H1 (cell line): ENCODE results near the gene TTLL5. TPM values are rescaled to one million over a fixed set of nuclear protein-coding genes. Genes with fewer than 3 reads are reported as not detected.

Source experiments
- CTCF ChIA-PET: fragments of 300-600 bp; sonication (Branson Sonifier 250); formaldehyde crosslinking; loops from one replicate; lab custom pipeline; 2021; ENCODE audit not compliant: partially characterized antibody; lab: Charles Lee
- POLR2A ChIA-PET: fragments of 300-600 bp; sonication (Branson Sonifier 250); formaldehyde crosslinking; loops from one replicate; lab custom pipeline; 2021; ENCODE audit warnings: inconsistent platforms; ENCODE audit not compliant: partially characterized antibody; lab: Charles Lee
- DNase-seq, 2 experiments: peaks; one replicate each; pipeline versions ENCODE4 v3.0.0 to v3.0.0-alpha.2; 2010 to 2022; ENCODE audit warnings: low spot score in 2 of 2, low read depth in 1 of 2, mixed read lengths in 1 of 2
- FAIRE-seq: peaks from 2 replicates; lab custom pipeline; 2011; peaks lifted over from hg19 to GRCh38; lab: Jason Lieb, UNC
- H2AFZ ChIP-seq: 2 replicates; pipeline ENCODE4 v1.8.1; 2012; ENCODE audit warnings: low read length, inconsistent platforms
- H2AK5ac ChIP-seq: 2 replicates; pipeline ENCODE4 v1.6.1; 2013; ENCODE audit warnings: low read depth, low read length
- H2BK120ac ChIP-seq: replicated peaks from 2 replicates; pipeline ENCODE3; 2013; ENCODE audit warnings: low read depth, low read length, inconsistent platforms
- H2BK12ac ChIP-seq: 2 replicates; pipeline ENCODE4 v1.6.1; 2013; ENCODE audit warnings: low read depth, low read length
- H2BK15ac ChIP-seq: 2 replicates; pipeline ENCODE4 v1.6.1; 2013; ENCODE audit warnings: low read length
- H2BK20ac ChIP-seq: 2 replicates; pipeline ENCODE4 v1.6.1; 2013; ENCODE audit warnings: low read length
- H2BK5ac ChIP-seq: 2 replicates; pipeline ENCODE4 v1.6.1; 2013; ENCODE audit warnings: low read depth, low read length
- H3K14ac ChIP-seq: 2 replicates; pipeline ENCODE4 v1.6.1; 2013; ENCODE audit warnings: inconsistent platforms; ENCODE audit not compliant: insufficient read length
- H3K18ac ChIP-seq: 2 replicates; pipeline ENCODE4 v1.6.1; 2013; ENCODE audit warnings: low read length; ENCODE audit errors: extremely low read depth
- H3K23ac ChIP-seq: 2 replicates; pipeline ENCODE4 v1.6.1; 2013; ENCODE audit warnings: inconsistent platforms; ENCODE audit not compliant: insufficient read length
- H3K23me2 ChIP-seq: 2 replicates; pipeline ENCODE4 v1.6.1; 2013; ENCODE audit warnings: low read depth, low read length
- H3K27ac ChIP-seq: 2 replicates; pipeline ENCODE4 v1.6.1; 2011; ENCODE audit warnings: low read depth, low read length, inconsistent platforms
- H3K27me3 ChIP-seq, 4 experiments: replicated peaks in 1 of 4; 1 replicate in 1 of 4; 2 replicates in 3 of 4; pipeline versions ENCODE4 v1.6.1 to v1.8.1; 2011 to 2013; ENCODE audit warnings: low read length in 3 of 4, mild to moderate bottlenecking in 3 of 4, inconsistent platforms in 2 of 4, mixed read lengths in 2 of 4, moderate library complexity in 1 of 4; ENCODE audit not compliant: control insufficient read depth in 3 of 4, insufficient read depth in 3 of 4; ENCODE audit errors: extremely low read depth in 1 of 4
- H3K36me3 ChIP-seq, 4 experiments: 2 replicates each; pipeline versions ENCODE4 v1.6.1 to v1.8.1; 2011 to 2013; ENCODE audit warnings: mild to moderate bottlenecking in 4 of 4, low read length in 3 of 4, moderate library complexity in 2 of 4, control low read depth in 1 of 4, inconsistent platforms in 1 of 4; ENCODE audit not compliant: insufficient read depth in 4 of 4, control insufficient read depth in 2 of 4
- H3K4ac ChIP-seq: replicated peaks from 2 replicates; pipeline ENCODE3; 2013; ENCODE audit warnings: low read length, low read depth, mixed read lengths, inconsistent platforms; ENCODE audit not compliant: insufficient read length
- H3K4me1 ChIP-seq, 4 experiments: replicated peaks in 1 of 4; 1 replicate in 1 of 4; 2 replicates in 3 of 4; pipeline versions ENCODE4 v1.6.1 to v1.8.1; 2011 to 2013; ENCODE audit warnings: low read length in 3 of 4, inconsistent platforms in 2 of 4, mixed read lengths in 1 of 4; ENCODE audit not compliant: insufficient read depth in 4 of 4, control insufficient read depth in 3 of 4
- H3K4me2 ChIP-seq, 2 experiments: 2 replicates each; pipeline versions ENCODE4 v1.6.1 to v1.8.1; 2011 to 2013; ENCODE audit warnings: low read depth in 2 of 2, low read length in 2 of 2, control low read depth in 1 of 2, inconsistent platforms in 1 of 2, mild to moderate bottlenecking in 1 of 2; ENCODE audit not compliant: insufficient read depth in 1 of 2
- H3K4me3 ChIP-seq, 4 experiments: fragments of 200-600, 300-600 bp in 1 of 4; sonication (generic), shearing (Covaris generic), sonication (Bioruptor Twin) in 1 of 4; 2 replicates each; pipeline versions ENCODE4 v1.5.1 to v1.8.1; 2011 to 2016; ENCODE audit warnings: low read length in 4 of 4, low read depth in 3 of 4, control low read depth in 2 of 4, inconsistent platforms in 2 of 4, mild to moderate bottlenecking in 2 of 4, mixed read lengths in 1 of 4, moderate library complexity in 1 of 4; ENCODE audit not compliant: insufficient read depth in 2 of 4; ENCODE audit errors: extremely low read depth in 1 of 4
- H3K56ac ChIP-seq: replicated peaks from 2 replicates; pipeline ENCODE3; 2013; ENCODE audit warnings: low read depth, mild to moderate bottlenecking, mixed read lengths, low read length, inconsistent platforms; ENCODE audit not compliant: insufficient read length
- H3K79me1 ChIP-seq: 2 replicates; pipeline ENCODE4 v1.6.1; 2013; ENCODE audit warnings: low read depth, low read length, control low read depth
- H3K79me2 ChIP-seq, 2 experiments: 2 replicates each; pipeline versions ENCODE4 v1.6.1 to v1.8.1; 2012 to 2013; ENCODE audit warnings: low read length in 2 of 2, mild to moderate bottlenecking in 2 of 2, inconsistent platforms in 1 of 2; ENCODE audit not compliant: insufficient read depth in 2 of 2, control insufficient read depth in 1 of 2
- H3K9ac ChIP-seq, 4 experiments: replicated peaks in 1 of 4; 1 replicate in 1 of 4; 2 replicates in 3 of 4; pipeline versions ENCODE4 v1.6.1 to v1.8.1; 2011 to 2013; ENCODE audit warnings: low read depth in 3 of 4, low read length in 3 of 4, control low read depth in 2 of 4, mild to moderate bottlenecking in 2 of 4, moderate library complexity in 2 of 4, inconsistent platforms in 1 of 4; ENCODE audit errors: extremely low read depth in 1 of 4
- H3K9me3 ChIP-seq, 2 experiments: 2 replicates each; pipeline versions ENCODE4 v1.6.1 to v1.8.1; 2012 to 2013; ENCODE audit warnings: mild to moderate bottlenecking in 2 of 2, moderate library complexity in 2 of 2, control low read depth in 1 of 2, inconsistent platforms in 1 of 2, low read depth in 1 of 2, low read length in 1 of 2, mixed read lengths in 1 of 2; ENCODE audit not compliant: insufficient read depth in 2 of 2
- H4K20me1 ChIP-seq, 2 experiments: replicated peaks in 1 of 2; 2 replicates each; pipeline versions ENCODE3 to v1.8.1; 2011 to 2013; ENCODE audit warnings: inconsistent platforms in 2 of 2, low read length in 2 of 2, mild to moderate bottlenecking in 1 of 2; ENCODE audit not compliant: insufficient read depth in 2 of 2, control insufficient read depth in 1 of 2
- H4K5ac ChIP-seq: 2 replicates; pipeline ENCODE4 v1.6.1; 2013; ENCODE audit warnings: low read length, low read depth, mixed read lengths, inconsistent platforms; ENCODE audit not compliant: insufficient read length
- H4K8ac ChIP-seq: 2 replicates; pipeline ENCODE4 v1.8.0; 2013; ENCODE audit warnings: mild to moderate bottlenecking, moderate library complexity, low read length, inconsistent platforms; ENCODE audit not compliant: insufficient read depth; ENCODE audit errors: extremely low read depth
- H4K91ac ChIP-seq: replicated peaks from 2 replicates; pipeline ENCODE3; 2013; ENCODE audit warnings: low read length, mixed read lengths, inconsistent platforms; ENCODE audit not compliant: insufficient read length
- JUND ChIP-seq: IDR thresholded peaks from 2 replicates; pipeline ENCODE4 v1.6.1; 2011; ENCODE audit warnings: mild to moderate bottlenecking, improper control_type of control experiment, low read length
- KDM5A ChIP-seq: fragments of 200-600 bp; IDR thresholded peaks from 2 replicates; pipeline ENCODE4 v1.7.1; 2012; ENCODE audit warnings: mild to moderate bottlenecking, low read length, inconsistent platforms, mixed read lengths
- MAFK ChIP-seq: IDR thresholded peaks from 2 replicates; pipeline ENCODE4 v1.6.1; 2012; ENCODE audit warnings: low read depth, mild to moderate bottlenecking, improper control_type of control experiment, low read length
- NANOG ChIP-seq: IDR thresholded peaks from 2 replicates; pipeline ENCODE4 v1.6.1; 2011; ENCODE audit warnings: low read length, low read depth, mild to moderate bottlenecking, inconsistent platforms; ENCODE audit not compliant: insufficient read depth, poor library complexity, severe bottlenecking
- PHF8 ChIP-seq: fragments of 200-600 bp; sonication (generic); conservative IDR thresholded peaks from 2 replicates; pipeline ENCODE4 v1.7.1; 2012; ENCODE audit warnings: low read depth, mild to moderate bottlenecking, inconsistent platforms, low read length, moderate library complexity
- POLR2AphosphoS5 ChIP-seq: IDR thresholded peaks from 2 replicates; pipeline ENCODE4 v1.6.1; 2011; ENCODE audit warnings: low read depth, low read length
- SAP30 ChIP-seq: fragments of 300-600 bp; sonication (generic); IDR thresholded peaks from 2 replicates; pipeline ENCODE4 v1.7.1; 2012; ENCODE audit warnings: low read length, moderate library complexity, mild to moderate bottlenecking, inconsistent platforms; ENCODE audit not compliant: insufficient read depth, insufficient replicate concordance
- TAF1 ChIP-seq: IDR thresholded peaks from 2 replicates; pipeline ENCODE4 v1.6.1; 2011; ENCODE audit warnings: mild to moderate bottlenecking, low read depth, low read length
- WGBS, 2 experiments: shearing (Covaris generic) in 1 of 2; methylation state at CpG; one replicate each; pipeline versions ENCODE4 v1.1.6 to v1.1.7; 2013 to 2015; ENCODE audit warnings: low lambda C conversion rate in 2 of 2, mixed read lengths in 2 of 2, inconsistent platforms in 1 of 2, low coverage in 1 of 2, missing lambda C conversion rate in 1 of 2; ENCODE audit not compliant: insufficient replicate concordance in 2 of 2, insufficient coverage in 1 of 2, insufficient read length in 1 of 2; ENCODE audit errors: extremely low coverage in 1 of 2, missing lambda C conversion rate in 1 of 2; 5-methylcytosine and 5-hydroxymethylcytosine counted together
- polyA plus RNA-seq, 7 experiments: library from polyadenylated mRNA; depleted of rRNA in 3 of 7; stranded (reverse) in 5 of 7; unstranded in 2 of 7; fragments of >200 nt in 5 of 7; fragments of 200-250 nt in 2 of 7; gene quantifications; 1 replicate in 5 of 7; 2 replicates in 1 of 7; 4 replicates in 1 of 7; pipeline versions ENCODE4 v1.2.1 to v1.2.3, GENCODE V29; 2011 to 2013; ENCODE audit warnings: missing spikeins in 2 of 7, mixed read lengths in 2 of 7
- total RNA-seq: library from RNA; stranded (reverse); fragmentation: NEBNext Ultra II Directional; extraction: Animal tissue kit (Norgen Biotek cat#: 25700); gene quantifications from 2 replicates; pipeline ENCODE4 v1.2.1, GENCODE V29; 2021

Gene TTLL5
- total and polyA plus RNA-seq, 2 of the 8 experiments (the other 6 are each of a cell fraction or from before 2014, with no cell fraction given), result 16.1 to 45.9 TPM

DNA sequence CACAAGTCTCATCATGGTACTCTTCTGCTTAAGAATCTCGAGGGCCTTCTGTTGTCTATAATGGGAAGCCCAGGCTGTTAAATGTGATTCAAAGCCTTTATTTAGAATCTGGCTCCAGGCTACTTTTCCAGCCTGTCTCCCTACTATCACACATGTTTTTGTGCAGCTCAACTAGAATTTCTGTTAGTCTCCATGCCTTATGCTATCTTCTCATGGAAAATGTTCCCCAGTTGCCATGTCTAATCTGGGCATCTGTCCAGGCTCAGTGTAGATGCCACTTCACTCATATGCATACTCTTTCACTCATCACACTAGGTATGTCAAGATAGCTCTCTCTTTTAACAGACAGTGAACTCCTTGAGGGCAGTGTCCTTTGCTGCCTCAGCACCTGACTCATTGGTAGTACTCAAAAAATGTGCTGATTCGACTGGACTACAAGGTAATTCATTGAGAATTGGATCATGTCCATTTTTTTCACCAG, 145.3 kb downstream of the TTLL5 start:
- no peaks in the 10 kb centered on the region; the same call in 1 of the 2 replicates for H3K23me2 ChIP-seq
- no peak overlapping the region for H2BK20ac ChIP-seq
- no peak overlapping the region for H4K91ac ChIP-seq
- H3K4me2 ChIP-seq, result no peak overlapping the region
- no peaks in the 10 kb centered on the region for H4K20me1 ChIP-seq
- H3K36me3 ChIP-seq, result peaks cover 0 to 2% (median 0%) of the 10 kb centered on the region in 4 experiments; a peak in 2 of 8 replicates
- H2BK12ac ChIP-seq, result no peak overlapping the region
- CTCF ChIA-PET, result interaction anchor here (0.6 to 1.0 kb wide), 4 partner anchors 10 to 735 kb away, joined by 3 to 5 read pairs (median 4); no protein-coding TSS in a partner anchor
- H3K27me3 ChIP-seq, result no peaks in the 10 kb centered on the region
- no peaks in the 10 kb centered on the region for H3K79me1 ChIP-seq
- FAIRE-seq (no peak), DNase-seq (no peak)
- no peak overlapping the region for H3K4me3 ChIP-seq
- H4K5ac ChIP-seq, result no peak overlapping the region
- H3K9ac ChIP-seq, result no peak overlapping the region
- H2BK15ac ChIP-seq, result no peak overlapping the region
- POLR2A ChIA-PET, result no interaction called here
- no peak overlapping the region for H3K23ac ChIP-seq
- H3K4ac ChIP-seq, result no peak overlapping the region
- H3K14ac ChIP-seq, result no peak overlapping the region
- no peaks in the 10 kb centered on the region for H3K9me3 ChIP-seq
- no peak overlapping the region for H2BK120ac ChIP-seq
- no peak overlapping the region for H2AK5ac ChIP-seq
- 90% methylated on average over 2 of the region's 2 CpGs; no CpG with 5 or more reads in 1 of the 2 experiments for WGBS, 2 experiments
- TF ChIP-seq JUND, result no peak
- no peak for TF ChIP-seq SAP30
- no peak for TF ChIP-seq PHF8
- no peak for TF ChIP-seq MAFK
- no peak for TF ChIP-seq POLR2AphosphoS5
- TF ChIP-seq NANOG, result no peak
- no peak for TF ChIP-seq KDM5A
- TF ChIP-seq TAF1, result no peak
- H2BK5ac ChIP-seq, result no peak overlapping the region
- H3K79me2 ChIP-seq, result no peaks in the 10 kb centered on the region
- no peak overlapping the region for H2AFZ ChIP-seq
- no peak overlapping the region for H4K8ac ChIP-seq
- no peak overlapping the region for H3K18ac ChIP-seq
- no peak overlapping the region for H3K56ac ChIP-seq
- no peak overlapping the region for H3K27ac ChIP-seq
- peaks cover 0 to 3% (median 2%) of the 10 kb centered on the region in 4 experiments; a peak in 5 of 7 replicates for H3K4me1 ChIP-seq
